ENCODE results near the gene EVA1B.
A peak's percentile ranks its signal among the peaks of the same experiment; 100 is the strongest.

Gene EVA1B

DNA sequence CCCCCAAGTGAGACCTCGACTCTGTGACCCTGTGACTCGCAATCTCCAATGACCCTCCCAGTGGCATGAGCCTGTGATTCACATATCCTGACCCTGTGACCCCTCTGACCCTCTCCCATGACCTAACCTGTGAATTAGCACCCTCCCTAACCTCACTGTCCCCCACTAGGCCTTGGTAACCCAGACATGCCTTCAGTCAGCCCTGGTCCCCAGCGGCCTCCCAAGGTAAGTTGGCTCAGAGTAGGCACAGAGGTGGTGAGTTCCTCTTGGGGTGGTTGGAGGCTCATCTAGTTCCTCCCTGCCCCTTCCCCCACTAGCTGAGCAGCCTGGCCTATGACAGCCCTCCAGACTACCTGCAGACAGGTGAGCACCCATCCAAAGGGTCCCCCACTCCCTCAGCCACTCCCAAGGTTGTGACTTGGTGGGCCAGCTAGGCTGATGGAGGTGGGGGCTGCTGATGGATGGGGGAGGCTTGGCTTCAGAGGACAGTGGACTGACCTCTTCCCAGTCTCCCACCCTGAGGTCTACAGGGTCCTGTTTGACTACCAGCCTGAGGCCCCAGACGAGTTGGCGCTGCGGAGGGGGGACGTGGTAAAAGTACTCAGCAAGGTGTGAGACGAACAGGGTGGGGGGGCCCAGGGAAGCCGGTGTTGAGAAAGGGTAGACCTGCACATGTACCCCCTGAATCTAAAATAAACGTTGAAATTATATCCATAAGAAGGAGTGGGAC is 15.7 kb downstream of the EVA1B start:
- Histone ChIP-seq H3K4me3 (ENCODE audit: low read depth in 1 of 2, low read length in 1 of 2) (peak overlapping the region; percentile 84 to 89), H3K4me1 (ENCODE audit: control insufficient read depth in 1 of 2, insufficient read depth in 1 of 2, low read depth in 1 of 2, low read length in 1 of 2) (peaks cover 40 to 44% of the 10 kb centered on the region in 2 experiments), H3K27ac (peak overlapping the region; percentile 80), H3K9me3 (no peaks in the 10 kb centered on the region), H3K36me3 (peaks cover 14% of the 10 kb centered on the region), H3K27me3 (no peaks in the 10 kb centered on the region)
- no peak for TF ChIP-seq CTCF (IDR thresholded peaks at IDR 0.05)

DNA sequence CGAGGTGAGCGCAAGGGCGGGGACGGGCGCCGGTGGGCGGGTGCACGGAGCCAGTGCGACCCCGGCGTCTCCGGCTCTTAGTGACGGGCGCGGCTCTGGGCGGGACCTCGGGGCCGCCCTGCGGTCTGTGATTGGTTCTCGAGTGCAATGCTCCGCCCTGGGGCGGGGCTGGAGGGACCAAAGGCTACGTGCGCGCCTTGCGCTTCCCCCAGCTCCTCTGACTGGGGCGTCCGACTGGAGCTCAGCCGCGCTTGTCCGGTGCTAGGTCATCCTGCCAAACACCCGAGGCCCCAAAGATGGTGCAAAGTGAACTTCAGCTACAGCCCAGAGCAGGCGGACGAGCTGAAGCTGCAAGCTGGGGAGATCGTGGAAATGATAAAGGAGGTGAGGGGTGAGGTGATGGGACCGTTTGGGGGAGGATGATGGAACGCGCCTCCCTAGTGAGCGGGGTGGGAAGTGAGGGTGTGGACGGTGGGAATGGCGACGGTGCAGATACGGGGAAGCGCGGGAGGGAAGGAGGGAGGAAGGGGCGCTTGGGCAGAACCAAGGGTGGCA is 16.5 kb downstream of the EVA1B start:
- H3K9me3 ChIP-seq = no peaks in the 10 kb centered on the region
- H3K27ac ChIP-seq = peak overlapping the region; percentile 80
- H3K4me3 ChIP-seq (ENCODE audit: low read depth in 1 of 2, low read length in 1 of 2) = peak overlapping the region; percentile 84 to 89
- TF ChIP-seq CTCF (IDR thresholded peaks at IDR 0.05) = peak; percentile 28
- peaks cover 22% of the 10 kb centered on the region for H3K36me3 ChIP-seq
- peaks cover 40 to 44% of the 10 kb centered on the region in 2 experiments for H3K4me1 ChIP-seq (ENCODE audit: control insufficient read depth in 1 of 2, insufficient read depth in 1 of 2, low read depth in 1 of 2, low read length in 1 of 2)
- no peaks in the 10 kb centered on the region for H3K27me3 ChIP-seq

DNA sequence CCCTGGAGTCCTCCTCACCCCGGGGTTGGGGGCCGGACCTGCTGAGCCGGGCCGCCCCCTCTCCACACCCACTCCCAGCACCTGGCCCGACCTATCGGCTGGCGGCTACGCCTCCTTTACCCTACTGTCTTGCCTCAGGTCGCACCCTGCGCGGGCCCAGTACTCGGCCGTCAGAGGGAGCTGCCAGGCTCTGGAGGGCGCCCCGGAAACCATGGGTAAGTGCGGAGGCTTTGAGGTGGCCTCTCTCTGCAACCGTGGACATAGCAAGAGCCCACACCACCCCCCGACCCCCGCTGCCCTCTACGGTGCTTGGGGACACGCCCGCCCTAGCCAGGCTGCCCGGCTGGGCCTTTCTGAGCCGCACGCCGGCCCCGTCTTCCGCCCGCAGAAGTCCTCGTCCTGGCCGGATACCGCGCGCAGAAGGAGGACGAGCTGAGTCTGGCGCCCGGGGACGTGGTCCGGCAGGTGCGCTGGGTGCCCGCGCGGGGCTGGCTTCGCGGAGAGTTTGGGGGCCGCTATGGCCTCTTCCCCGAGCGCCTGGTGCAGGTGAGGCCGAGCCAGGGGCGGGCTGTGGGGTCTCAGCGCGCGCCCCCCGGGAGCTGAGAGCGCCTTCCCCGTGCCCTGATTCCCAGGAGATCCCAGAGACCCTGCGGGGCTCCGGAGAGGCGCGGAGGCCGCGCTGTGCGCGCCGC is 17.1 kb downstream of the EVA1B start, which contains the start of gene SH3D21:
TSS of gene SH3D21 (plus strand) at position 159 of the 692 bp plus-strand sequence. CDS start at position 212, 53 bp downstream.
- no peak for TF ChIP-seq CTCF (IDR thresholded peaks at IDR 0.05)
- Histone ChIP-seq H3K27ac (peak within 1 kb of the TSS; percentile 80), H3K9me3 (no peaks in the 10 kb centered on the region), H3K36me3 (peaks cover 28% of the 10 kb centered on the region), H3K4me3 (ENCODE audit: low read depth in 1 of 2, low read length in 1 of 2) (peak within 1 kb of the TSS; percentile 84 to 89), H3K4me1 (ENCODE audit: control insufficient read depth in 1 of 2, insufficient read depth in 1 of 2, low read depth in 1 of 2, low read length in 1 of 2) (peaks cover 40 to 44% of the 10 kb centered on the region in 2 experiments), H3K27me3 (no peaks in the 10 kb centered on the region)

DNA sequence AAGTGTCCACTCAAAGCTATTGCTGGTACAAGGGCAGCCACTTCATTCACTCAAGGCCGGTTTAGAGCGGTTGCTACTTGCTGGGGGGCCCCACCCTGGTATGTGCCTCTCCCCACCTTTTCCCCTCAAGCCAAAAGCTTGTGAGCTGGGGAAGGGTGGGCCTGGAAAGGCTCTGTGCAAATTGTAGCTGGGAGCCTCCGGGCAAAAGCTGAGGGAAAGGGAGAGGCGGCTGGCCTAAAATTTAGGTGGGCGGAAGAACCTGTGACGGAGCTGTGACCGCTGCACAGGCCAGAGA is 17.6 kb downstream of the EVA1B start:
- H3K36me3 ChIP-seq = peaks cover 33% of the 10 kb centered on the region
- peak overlapping the region; percentile 80 for H3K27ac ChIP-seq
- peaks cover 40 to 44% of the 10 kb centered on the region in 2 experiments for H3K4me1 ChIP-seq (ENCODE audit: control insufficient read depth in 1 of 2, insufficient read depth in 1 of 2, low read depth in 1 of 2, low read length in 1 of 2)
- no peaks in the 10 kb centered on the region for H3K9me3 ChIP-seq
- H3K4me3 ChIP-seq (ENCODE audit: low read depth in 1 of 2, low read length in 1 of 2) = peak overlapping the region; percentile 84 to 89
- H3K27me3 ChIP-seq = no peaks in the 10 kb centered on the region
- no peak for TF ChIP-seq CTCF (IDR thresholded peaks at IDR 0.05)

DNA sequence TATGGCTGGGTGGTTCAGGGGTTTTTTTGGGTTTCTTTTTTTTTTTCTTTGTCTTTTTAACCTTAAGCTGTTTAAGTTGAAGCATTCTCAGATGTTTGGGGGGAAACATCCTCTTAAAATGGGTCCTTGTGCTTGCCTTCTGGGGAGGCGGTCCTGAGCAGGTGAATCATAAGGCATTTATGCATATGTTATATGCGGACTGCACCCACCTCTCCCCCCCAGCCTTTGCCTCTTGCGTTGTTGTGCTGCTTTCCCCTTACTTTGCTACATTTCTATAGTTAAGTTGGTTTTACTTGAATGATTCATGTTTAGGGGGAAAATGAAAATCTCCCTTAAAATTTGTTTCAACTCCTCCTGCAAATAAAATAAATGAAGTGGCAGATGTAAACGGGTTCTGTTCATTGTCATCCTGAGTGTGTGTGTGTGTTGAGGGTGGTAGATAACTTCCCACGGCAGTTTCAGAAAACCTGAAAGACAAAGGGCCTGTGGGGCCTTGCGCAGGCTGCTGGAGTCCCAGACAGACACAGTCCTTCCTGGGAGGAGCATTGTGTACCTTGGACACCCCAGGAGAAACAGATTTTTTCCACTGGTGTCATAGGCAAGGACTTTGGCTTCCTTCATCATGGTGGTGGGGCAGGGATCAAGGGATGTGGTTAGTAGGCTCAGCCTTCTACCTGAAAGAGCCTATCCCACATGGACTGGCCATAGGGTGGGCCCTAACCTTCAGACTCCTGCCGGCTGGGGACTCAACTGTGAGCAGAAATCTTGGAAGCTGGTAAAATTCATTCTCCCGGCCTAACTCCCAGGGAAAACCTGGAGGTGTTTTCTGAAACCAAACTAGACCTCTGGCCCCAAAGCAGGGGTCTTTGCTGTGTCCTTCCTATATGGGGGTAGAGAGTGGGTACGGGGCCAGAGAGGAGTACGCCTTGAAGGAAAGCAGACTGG is 18.2 kb downstream of the EVA1B start:
- H3K9me3 ChIP-seq = no peaks in the 10 kb centered on the region
- H3K36me3 ChIP-seq = peaks cover 39% of the 10 kb centered on the region
- peak overlapping the region; percentile 80 for H3K27ac ChIP-seq
- no peak overlapping the region for H3K4me3 ChIP-seq (ENCODE audit: low read depth in 1 of 2, low read length in 1 of 2)
- TF ChIP-seq CTCF (IDR thresholded peaks at IDR 0.05) = no peak
- no peaks in the 10 kb centered on the region for H3K27me3 ChIP-seq
- H3K4me1 ChIP-seq (ENCODE audit: control insufficient read depth in 1 of 2, insufficient read depth in 1 of 2, low read depth in 1 of 2, low read length in 1 of 2) = peaks cover 40 to 44% of the 10 kb centered on the region in 2 experiments
